Inflammatory macrophage treated with lipopolysaccharide for 1 hour (primary cell): ENCODE data around the gene CAMP.
"Not testable (repeated sequence)": the region's sequence is repeated elsewhere in the genome, so short reads cannot be mapped to it uniquely, and the experiment has no call there.

Source experiments
- DNase-seq, 2 donors: peaks; one replicate each; pipeline ENCODE4 v3.0.0-alpha.2; 2020 to 2022

CAMP gene

GRCh38 chr3:48222616-48223513 is at the start of gene CAMP:
Gene CAMP (plus strand): TSS chr3:48223495. CDS start chr3:48223512, 17 bp downstream.
- peak; percentile 96 to 97 for DNase-seq

- no peak for DNase-seq
These were observed 45.2 kb upstream of the CAMP start for GRCh38 chr3:48178072-48178471.

- no peak for DNase-seq
These were observed 43.3 kb upstream of the CAMP start for GRCh38 chr3:48180021-48180420.

- no peak for DNase-seq
These were observed 42.6 kb upstream of the CAMP start for GRCh38 chr3:48180531-48181253.

GRCh38 chr3:48184299-48184698 is 39.0 kb upstream of the CAMP start:
- no peak for DNase-seq

GRCh38 chr3:48185129-48185528 is 38.2 kb upstream of the CAMP start:
- no peak for DNase-seq

GRCh38 chr3:48186631-48187300 is 36.5 kb upstream of the CAMP start:
- DNase-seq = peak in 1 of 2 donors; percentile 5

GRCh38 chr3:48187301-48187578 is 36.1 kb upstream of the CAMP start:
- DNase-seq = peak in 1 of 2 donors; percentile 5

GRCh38 chr3:48187579-48188265 is 35.6 kb upstream of the CAMP start:
- peak in 1 of 2 donors; percentile 9 for DNase-seq

GRCh38 chr3:48188266-48189201 is 34.8 kb upstream of the CAMP start, which contains the start of gene CDC25A:
Gene CDC25A (minus strand): TSS chr3:48188417. CDS start chr3:48187947, 470 bp downstream.
- peak; percentile 97 for DNase-seq

GRCh38 chr3:48189321-48189720 is 34.0 kb upstream of the CAMP start:
- DNase-seq = no peak

GRCh38 chr3:48190911-48191310 is 32.4 kb upstream of the CAMP start:
- DNase-seq = no peak

- peak; percentile 42 to 85 for DNase-seq
These were observed 28.7 kb upstream of the CAMP start for GRCh38 chr3:48194446-48195071.

GRCh38 chr3:48196611-48197010 is 26.7 kb upstream of the CAMP start:
- peak; percentile 35 to 41 for DNase-seq

GRCh38 chr3:48199117-48199516 is 24.2 kb upstream of the CAMP start:
- no peak for DNase-seq

GRCh38 chr3:48202632-48203031 is 20.7 kb upstream of the CAMP start:
- DNase-seq = no peak

GRCh38 chr3:48208076-48208475 is 15.2 kb upstream of the CAMP start:
- DNase-seq = no peak

GRCh38 chr3:48209445-48209844 is 13.8 kb upstream of the CAMP start:
- DNase-seq = no peak

GRCh38 chr3:48210534-48210933 is 12.8 kb upstream of the CAMP start:
- not testable (repeated sequence) for DNase-seq

GRCh38 chr3:48211776-48212175 is 11.5 kb upstream of the CAMP start:
- DNase-seq = not testable (repeated sequence)

- DNase-seq = no peak
These were observed 9.1 kb upstream of the CAMP start for GRCh38 chr3:48214225-48214624.
